Measurements from ENCODE around the gene PLA2G2C. TPM values are rescaled to one million over a fixed set of nuclear protein-coding genes. Genes with fewer than 3 reads are reported as not detected.

The PLA2G2C gene
- total and polyA plus RNA-seq, 7 donors: not detected

DNA sequence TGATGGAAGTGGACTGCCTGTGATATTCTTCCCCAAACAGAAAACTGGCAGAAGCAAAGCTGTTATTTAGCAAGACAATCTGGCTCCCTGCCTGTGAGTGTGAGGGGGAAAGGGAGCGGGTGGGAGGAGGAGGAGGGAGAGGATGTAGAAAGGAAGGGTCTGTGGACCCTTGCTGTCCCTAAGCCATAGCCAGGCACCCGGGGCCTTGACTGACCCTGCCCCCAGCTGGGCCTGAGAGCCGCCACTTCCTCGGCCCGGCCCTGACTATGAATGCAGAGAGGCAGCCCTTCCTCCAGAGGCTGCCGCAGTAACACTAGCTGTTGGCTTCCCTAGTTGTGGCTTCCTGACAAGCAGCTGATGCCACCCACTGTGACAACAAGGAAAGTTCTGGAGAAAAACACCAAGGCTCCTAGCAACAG, 33.3 kb downstream of the PLA2G2C start:
- intact Hi-C loops (cut with DNase I): loop anchor here (1.0 to 5.0 kb wide), 4 partner anchors 51 to 235 kb away; no protein-coding TSS in a partner anchor

DNA sequence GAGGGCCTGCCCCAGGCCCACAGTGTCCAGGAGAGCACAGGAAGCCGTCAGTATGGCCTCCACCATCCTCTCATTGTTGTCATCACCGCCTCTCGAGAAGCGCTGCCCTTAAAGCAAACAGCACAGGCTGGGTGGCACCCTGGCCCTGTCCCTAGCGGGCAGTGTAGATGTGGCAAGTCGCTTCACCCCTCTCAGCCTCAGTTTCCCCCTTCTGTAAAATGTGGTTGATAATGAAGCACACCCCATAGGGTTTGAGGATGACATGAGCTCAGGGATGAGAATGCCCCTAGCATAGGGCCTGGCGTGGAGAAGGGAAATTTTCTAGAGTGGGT, 33.8 kb downstream of the PLA2G2C start:
- DNase-seq (no peak), ATAC-seq (peak in 3 of 4 donors; percentile 15 to 28 (median 22))
- Histone ChIP-seq H3K9me3 (no peaks in the 10 kb centered on the region), H3K27me3 (ENCODE audit: insufficient read depth in 3 of 3, low read length in 2 of 3) (peaks cover 0 to 4% (median 0%) of the 10 kb centered on the region in 3 donors), H3K36me3 (ENCODE audit: insufficient read depth in 1 of 2, low read depth in 1 of 2) (no peaks in the 10 kb centered on the region), H3K4me3 (no peak overlapping the region), H3K27ac (peak overlapping the region; percentile 16), H3K4me1 (peaks cover 5% of the 10 kb centered on the region)
- 47 to 55% (median 55%) methylated on average over 7 of the region's 7 CpGs for WGBS, 3 donors
- intact Hi-C loops (cut with DNase I): loop anchor here (1.0 to 5.0 kb wide), 4 partner anchors 50 to 234 kb away; no protein-coding TSS in a partner anchor
- TF ChIP-seq, protein P1, sequence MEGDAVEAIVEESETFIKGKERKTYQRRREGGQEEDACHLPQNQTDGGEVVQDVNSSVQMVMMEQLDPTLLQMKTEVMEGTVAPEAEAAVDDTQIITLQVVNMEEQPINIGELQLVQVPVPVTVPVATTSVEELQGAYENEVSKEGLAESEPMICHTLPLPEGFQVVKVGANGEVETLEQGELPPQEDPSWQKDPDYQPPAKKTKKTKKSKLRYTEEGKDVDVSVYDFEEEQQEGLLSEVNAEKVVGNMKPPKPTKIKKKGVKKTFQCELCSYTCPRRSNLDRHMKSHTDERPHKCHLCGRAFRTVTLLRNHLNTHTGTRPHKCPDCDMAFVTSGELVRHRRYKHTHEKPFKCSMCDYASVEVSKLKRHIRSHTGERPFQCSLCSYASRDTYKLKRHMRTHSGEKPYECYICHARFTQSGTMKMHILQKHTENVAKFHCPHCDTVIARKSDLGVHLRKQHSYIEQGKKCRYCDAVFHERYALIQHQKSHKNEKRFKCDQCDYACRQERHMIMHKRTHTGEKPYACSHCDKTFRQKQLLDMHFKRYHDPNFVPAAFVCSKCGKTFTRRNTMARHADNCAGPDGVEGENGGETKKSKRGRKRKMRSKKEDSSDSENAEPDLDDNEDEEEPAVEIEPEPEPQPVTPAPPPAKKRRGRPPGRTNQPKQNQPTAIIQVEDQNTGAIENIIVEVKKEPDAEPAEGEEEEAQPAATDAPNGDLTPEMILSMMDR (IDR thresholded peaks at IDR 0.05): no peak

More for the DNA sequence above, 33.3 kb downstream of the PLA2G2C start:
- WGBS, 3 donors: 37 to 42% (median 38%) methylated on average over 6 of the region's 6 CpGs
- Histone ChIP-seq H3K27me3 (ENCODE audit: insufficient read depth in 3 of 3, low read length in 2 of 3) (peaks cover 0 to 4% (median 0%) of the 10 kb centered on the region in 3 donors), H3K4me1 (peaks cover 5% of the 10 kb centered on the region), H3K27ac (peak overlapping the region; percentile 16), H3K9me3 (no peaks in the 10 kb centered on the region), H3K4me3 (no peak overlapping the region), H3K36me3 (ENCODE audit: insufficient read depth in 1 of 2, low read depth in 1 of 2) (no peaks in the 10 kb centered on the region)
- DNase-seq (peak; percentile 35 to 76), ATAC-seq (peak; percentile 15 to 67 (median 54))
- TF ChIP-seq, protein P1 (IDR thresholded peaks at IDR 0.05): no peak

DNA sequence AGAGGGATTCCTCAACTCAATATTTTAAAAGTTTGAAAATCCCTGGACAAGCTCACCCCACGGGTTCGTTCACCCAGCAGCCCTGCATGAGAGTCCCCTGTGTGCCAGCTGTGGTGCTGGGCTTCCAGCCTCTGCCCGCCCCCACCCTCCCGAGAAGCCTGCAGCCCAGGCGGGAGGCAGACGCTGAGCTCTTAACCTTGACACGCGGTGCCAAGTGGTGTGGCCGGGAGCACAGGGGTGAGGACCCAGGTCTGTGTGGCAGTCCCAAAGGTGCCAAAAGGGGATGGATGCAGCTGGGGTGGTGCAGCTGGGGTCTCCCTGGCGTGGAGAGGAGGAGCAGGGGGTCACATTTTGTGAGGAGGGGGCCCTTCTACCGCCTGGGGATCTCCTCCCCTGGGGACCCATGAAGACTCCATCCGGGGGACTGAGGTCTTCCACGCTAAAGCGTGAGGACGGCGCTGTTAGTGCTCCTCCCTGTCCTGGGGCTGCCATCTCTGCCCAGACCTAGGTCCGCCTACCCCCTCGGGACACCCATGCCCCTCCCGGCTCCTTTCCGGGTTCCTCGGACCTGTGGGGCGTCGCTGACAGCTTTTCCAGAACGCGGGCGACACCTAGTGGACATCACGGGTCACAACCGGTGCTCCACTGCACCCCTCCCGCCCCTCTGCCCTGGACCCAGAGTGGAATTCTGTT, 34.3 kb downstream of the PLA2G2C start:
- intact Hi-C loops (cut with DNase I): loop anchor here (1.0 to 5.0 kb wide), 4 partner anchors 50 to 234 kb away; no protein-coding TSS in a partner anchor
- Histone ChIP-seq H3K4me3 (peak overlapping the region; percentile 49), H3K9me3 (no peaks in the 10 kb centered on the region), H3K4me1 (peaks cover 5% of the 10 kb centered on the region), H3K27ac (no peak overlapping the region), H3K36me3 (ENCODE audit: insufficient read depth in 1 of 2, low read depth in 1 of 2) (no peaks in the 10 kb centered on the region), H3K27me3 (ENCODE audit: insufficient read depth in 3 of 3, low read length in 2 of 3) (peaks cover 0 to 5% (median 0%) of the 10 kb centered on the region in 3 donors)
- peak; percentile 84 to 93 for DNase-seq
- 3 to 5% (median 4%) methylated on average over 26 to 29 of the region's 29 CpGs for WGBS, 3 donors
- ATAC-seq: peak; percentile 89 to 94 (median 90)
- TF ChIP-seq, protein P1 (IDR thresholded peaks at IDR 0.05): peak; percentile 95

DNA sequence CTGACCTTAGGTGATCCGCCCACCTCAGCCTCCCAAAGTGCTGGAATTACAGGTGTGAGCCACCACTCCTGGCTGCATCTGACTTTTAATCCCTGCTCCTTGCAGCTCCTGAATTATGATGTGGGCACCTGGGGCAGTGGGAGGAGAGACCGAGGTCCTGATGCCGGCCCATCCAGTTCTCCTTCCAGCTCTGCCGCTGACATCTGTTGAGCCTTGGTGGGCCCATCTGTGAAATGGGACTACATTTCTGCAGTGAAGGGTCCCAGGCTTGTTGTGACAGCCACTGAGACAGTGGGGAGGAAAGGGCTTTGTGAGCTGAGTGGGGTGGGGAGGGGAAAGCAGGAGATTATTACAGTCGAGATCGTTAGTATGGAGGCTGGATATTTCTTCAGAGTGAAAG, 35.3 kb downstream of the PLA2G2C start:
- no peak overlapping the region for H3K27ac ChIP-seq
- DNase-seq (no peak), ATAC-seq (no peak)
- WGBS, 3 donors: 82 to 86% (median 85%) methylated on average over 5 to 6 of the region's 6 CpGs
- TF ChIP-seq, protein P1 (IDR thresholded peaks at IDR 0.05): no peak
- H3K4me3 ChIP-seq: no peak overlapping the region
- H3K9me3 ChIP-seq: no peaks in the 10 kb centered on the region
- H3K4me1 ChIP-seq: peaks cover 5% of the 10 kb centered on the region
- H3K27me3 ChIP-seq (ENCODE audit: insufficient read depth in 3 of 3, low read length in 2 of 3): peaks cover 0 to 14% (median 0%) of the 10 kb centered on the region in 3 donors
- H3K36me3 ChIP-seq (ENCODE audit: insufficient read depth in 1 of 2, low read depth in 1 of 2): no peaks in the 10 kb centered on the region
- intact Hi-C loops (cut with DNase I): loop anchor here (5.0 kb wide), 2 partner anchors 49 to 179 kb away; no protein-coding TSS in a partner anchor
